Stromal cell of bone marrow (primary cell): ENCODE results near the gene NATD1.
"Not testable (repeated sequence)": the region's sequence is repeated elsewhere in the genome, so short reads cannot be mapped to it uniquely, and the experiment has no call there.

Experiments used
- DNase-seq: peaks from one replicate; pipeline ENCODE4 v3.0.0-alpha.2; 2012; ENCODE audit warnings: low read depth

NATD1 gene

GRCh38 chr17:21192414-21192813, 60.8 kb downstream of the NATD1 start:
- DNase-seq, result not testable (repeated sequence)

GRCh38 chr17:21191698-21192097, 61.5 kb downstream of the NATD1 start:
- no peak for DNase-seq

GRCh38 chr17:21190078-21190477, 63.1 kb downstream of the NATD1 start:
- DNase-seq, result no peak

DNA sequence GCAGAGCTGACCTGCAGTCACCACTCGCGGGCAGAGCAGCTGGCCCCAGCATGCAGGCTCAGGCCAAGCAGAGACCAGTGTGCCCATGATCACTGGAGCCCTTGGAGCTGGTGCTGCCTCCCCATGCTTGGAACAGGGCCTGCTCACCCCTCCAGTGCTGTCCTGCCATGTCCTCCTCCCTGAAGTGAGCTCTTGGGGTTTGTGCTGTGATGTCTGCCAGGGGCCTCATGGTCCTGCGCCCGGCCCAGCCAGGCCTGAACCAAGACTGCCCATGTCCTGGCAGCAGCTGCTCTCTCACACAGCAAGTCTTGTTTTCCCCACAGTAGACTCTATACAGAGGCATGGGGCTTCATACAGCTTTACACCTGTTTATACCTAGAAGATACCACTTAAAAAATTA, 63.8 kb downstream of the NATD1 start:
- no peak for DNase-seq
